Myocyte (in vitro differentiated cells): ENCODE measurements around the gene SIAE. TPM values are rescaled to one million over a fixed set of nuclear protein-coding genes. Genes with fewer than 3 reads are reported as not detected.

Experiments used
- DNase-seq: peaks from one replicate; pipeline ENCODE4 v3.0.0-alpha.2; 2012; ENCODE audit warnings: low read depth
- polyA plus RNA-seq: library from polyadenylated mRNA; unstranded; fragments of >200 nt; gene quantifications from one replicate; pipeline ENCODE4 v1.2.1, GENCODE V29; 2012; ENCODE audit warnings: missing spikeins
- total RNA-seq: library from RNA; depleted of rRNA; stranded (reverse); fragments of >200 nt; gene quantifications from 2 replicates; pipeline ENCODE4 v1.2.3, GENCODE V29; 2014

SIAE gene, protein sequence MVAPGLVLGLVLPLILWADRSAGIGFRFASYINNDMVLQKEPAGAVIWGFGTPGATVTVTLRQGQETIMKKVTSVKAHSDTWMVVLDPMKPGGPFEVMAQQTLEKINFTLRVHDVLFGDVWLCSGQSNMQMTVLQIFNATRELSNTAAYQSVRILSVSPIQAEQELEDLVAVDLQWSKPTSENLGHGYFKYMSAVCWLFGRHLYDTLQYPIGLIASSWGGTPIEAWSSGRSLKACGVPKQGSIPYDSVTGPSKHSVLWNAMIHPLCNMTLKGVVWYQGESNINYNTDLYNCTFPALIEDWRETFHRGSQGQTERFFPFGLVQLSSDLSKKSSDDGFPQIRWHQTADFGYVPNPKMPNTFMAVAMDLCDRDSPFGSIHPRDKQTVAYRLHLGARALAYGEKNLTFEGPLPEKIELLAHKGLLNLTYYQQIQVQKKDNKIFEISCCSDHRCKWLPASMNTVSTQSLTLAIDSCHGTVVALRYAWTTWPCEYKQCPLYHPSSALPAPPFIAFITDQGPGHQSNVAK
- total RNA-seq = 14.4 and 14.8 TPM in 2 replicates
- polyA plus RNA-seq = 13.2 TPM

DNA sequence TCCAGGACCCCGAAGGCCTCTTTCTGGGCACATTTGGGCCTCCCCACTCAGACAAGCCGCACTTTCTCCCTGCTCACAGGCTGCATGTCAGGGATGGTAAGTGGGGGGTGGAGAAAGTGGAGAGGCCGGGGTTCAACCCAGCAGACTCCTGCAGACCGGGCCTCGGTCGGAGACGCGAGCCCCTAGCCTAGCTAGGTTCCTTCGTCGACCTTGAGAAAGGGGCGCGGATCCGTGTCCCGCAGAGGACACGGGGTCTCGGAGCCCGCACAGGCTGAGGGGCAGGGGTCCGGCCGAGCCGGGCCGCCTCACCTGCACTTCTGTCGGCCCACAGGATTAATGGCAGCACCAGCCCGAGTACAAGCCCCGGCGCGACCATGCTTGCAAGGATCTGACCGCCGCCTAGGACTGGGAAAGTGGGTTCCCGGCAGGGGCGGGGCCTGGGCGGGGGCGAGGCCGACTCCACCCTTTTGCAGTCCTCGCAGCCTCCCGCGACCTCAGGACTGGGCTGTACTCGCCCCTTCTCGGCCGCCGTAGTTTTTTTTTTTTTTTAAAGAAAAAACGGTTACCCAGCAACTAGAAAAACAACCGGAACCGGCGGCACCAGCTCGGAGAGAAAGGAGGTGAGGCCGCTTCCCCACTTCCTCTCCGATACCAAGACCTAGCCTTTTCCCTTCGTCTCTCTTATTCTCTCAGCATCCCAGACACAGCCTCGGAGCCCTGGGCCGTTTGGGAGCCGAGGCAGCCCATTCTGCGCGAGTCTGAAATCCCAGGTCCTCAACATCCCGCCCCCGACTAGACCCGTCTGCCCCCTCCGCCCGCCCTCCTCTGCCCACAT is at the start of gene SIAE, which contains the start of gene SPA17:
Gene SIAE, minus strand, starts transcription at position 407 of the 835 bp plus-strand sequence. Its CDS starts 31 bp downstream, at position 376.
Gene SPA17, plus strand, starts transcription at position 572 of the 835 bp plus-strand sequence. CDS start 1,361 bp downstream, outside the sequence.
- DNase-seq = peak; percentile 96

- no peak for DNase-seq
These were observed 48.6 kb upstream of the SIAE start for GRCh38 chr11:124722176-124722575.

DNA sequence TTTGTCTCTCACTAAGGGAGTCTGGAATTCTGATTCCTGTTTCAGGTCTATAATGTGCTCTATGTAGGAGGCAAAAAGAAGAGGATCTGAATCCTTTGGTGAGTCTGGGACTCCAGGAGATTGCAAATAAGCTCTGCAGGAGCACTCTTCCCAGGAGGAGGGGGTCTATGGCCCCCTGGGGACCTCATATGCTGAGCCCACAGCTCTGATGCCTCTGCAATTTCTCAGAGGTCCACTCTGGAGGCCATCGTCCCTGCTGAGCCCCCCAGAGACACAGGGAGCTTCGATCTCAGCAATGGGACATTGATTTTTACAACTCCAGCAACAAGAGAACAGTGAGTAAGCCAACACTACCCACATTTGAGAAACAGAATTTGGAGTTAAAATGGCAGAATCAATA is 46.0 kb upstream of the SIAE start:
- no peak for DNase-seq

DNA sequence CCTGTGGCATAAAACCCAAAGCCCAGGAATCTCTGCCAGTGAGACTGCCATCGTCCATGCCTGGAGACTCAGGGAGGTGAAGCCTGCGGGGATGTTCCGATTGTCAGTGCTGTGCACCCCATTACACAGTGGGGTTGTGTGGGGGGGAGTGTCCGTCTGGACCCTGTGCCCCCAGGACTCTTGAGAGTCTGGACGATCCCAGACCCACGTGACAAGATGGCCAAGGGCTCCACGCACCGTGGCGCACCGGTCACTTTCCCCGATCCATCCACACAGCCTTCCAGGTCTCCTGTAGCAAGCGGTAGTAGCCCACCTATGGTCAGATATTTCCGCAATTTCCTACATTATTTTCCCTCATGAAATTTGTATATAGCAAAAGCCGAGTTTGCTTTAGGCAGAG is 45.3 kb upstream of the SIAE start:
- no peak for DNase-seq

DNA sequence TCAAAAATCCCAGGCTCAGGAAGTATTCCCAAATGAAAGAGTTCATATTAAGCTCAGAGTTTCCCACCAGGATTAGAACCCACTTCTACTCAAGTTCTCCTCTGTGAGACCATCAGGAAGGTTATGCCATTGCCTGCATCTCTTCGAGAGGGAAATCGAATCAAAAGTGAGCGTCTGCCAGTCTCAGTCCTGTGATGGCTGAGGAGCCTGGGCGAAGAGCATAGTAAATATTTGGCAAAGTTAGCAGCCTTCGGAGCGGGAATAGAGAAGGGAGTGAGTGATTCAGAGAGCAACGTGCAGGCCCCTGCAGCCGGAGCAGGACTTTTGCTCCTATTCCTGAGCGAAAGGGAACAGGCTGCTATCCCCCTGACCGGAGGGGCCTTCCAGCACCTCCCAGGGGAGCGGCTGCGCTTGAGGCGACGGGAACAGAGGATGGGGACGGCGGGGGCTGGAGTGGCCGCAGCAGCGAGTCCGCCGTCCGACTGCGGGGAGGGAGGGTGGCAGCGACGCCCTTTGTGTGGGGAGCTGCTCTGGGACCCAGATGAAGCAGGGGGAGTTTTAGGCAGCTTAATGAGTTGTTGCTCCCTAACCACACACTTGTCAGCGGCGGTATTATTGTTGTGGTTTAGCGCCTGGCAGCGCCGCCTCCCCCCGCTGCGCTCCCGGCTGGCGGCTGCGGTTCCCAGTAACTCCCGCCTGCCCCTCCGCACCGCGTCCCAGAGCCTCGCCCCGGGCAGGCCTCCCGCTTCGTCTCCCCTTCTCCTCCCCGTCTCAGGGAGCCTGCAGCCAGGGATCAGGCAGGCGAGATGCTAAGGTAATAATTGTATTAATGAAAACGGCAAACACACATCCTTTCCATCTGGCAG is 44.5 kb upstream of the SIAE start:
- DNase-seq = peak; percentile 75

- DNase-seq = peak; percentile 15
These were observed 43.9 kb upstream of the SIAE start for GRCh38 chr11:124717421-124717785.

DNA sequence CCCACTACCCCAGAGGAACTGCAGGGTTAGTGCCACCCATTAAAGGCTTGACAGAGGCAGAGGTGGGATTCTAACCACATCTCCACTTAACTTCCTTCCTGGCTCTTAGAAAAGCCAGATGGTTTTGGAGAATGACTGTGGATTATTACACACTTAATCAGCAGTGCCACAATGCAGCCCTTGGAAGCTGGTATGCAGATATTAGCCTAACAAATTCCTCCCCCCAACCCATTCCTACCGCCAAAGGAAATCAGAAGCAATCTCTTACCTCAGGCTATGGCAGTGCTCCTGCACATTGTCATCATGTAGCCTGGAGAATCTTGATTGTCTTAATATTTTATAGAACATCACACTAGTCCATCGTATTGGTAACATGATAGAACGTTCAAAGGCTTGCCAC is 43.1 kb upstream of the SIAE start:
- peak; percentile 13 for DNase-seq

DNA sequence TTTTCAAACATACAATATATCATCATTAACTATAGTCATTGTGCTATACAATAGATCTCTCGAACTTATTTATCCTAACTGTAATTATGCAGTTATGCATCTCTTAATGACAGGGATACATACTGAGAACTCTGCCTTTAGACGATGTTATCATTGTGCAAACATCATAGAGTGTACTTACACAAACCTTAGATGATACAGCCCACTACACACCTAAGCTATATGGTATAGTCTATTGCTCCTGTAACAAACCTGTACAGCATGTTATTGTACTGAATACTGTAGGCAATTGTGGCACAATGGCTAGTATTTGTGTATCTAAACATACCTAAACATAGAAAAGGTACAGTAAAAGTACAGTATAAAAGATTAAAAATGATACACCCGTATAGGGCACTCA is 38.9 kb upstream of the SIAE start:
- DNase-seq = no peak

- no peak for DNase-seq
These were observed 34.3 kb upstream of the SIAE start for GRCh38 chr11:124707829-124708228.

GRCh38 chr11:124700028-124700427 is 26.5 kb upstream of the SIAE start:
- no peak for DNase-seq

DNA sequence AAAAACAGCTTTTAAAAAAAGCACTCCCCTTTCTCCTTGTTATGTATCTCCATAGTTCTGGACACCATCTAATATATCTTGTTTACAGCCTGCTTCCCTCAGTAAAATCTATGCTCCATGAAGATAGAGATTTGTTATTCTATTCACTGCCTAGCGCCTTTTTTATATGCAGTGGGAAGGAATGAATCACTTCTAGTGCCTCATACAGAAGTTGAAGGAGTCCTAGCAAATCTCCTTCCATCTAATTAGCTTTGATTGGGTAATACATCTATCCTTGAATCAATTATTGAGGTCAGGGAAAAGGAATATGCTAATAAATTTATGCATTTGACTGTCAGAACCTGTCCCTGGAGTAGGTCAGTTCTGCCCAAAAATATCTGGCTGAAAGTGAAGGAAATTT is 26.0 kb upstream of the SIAE start:
- no peak for DNase-seq

DNA sequence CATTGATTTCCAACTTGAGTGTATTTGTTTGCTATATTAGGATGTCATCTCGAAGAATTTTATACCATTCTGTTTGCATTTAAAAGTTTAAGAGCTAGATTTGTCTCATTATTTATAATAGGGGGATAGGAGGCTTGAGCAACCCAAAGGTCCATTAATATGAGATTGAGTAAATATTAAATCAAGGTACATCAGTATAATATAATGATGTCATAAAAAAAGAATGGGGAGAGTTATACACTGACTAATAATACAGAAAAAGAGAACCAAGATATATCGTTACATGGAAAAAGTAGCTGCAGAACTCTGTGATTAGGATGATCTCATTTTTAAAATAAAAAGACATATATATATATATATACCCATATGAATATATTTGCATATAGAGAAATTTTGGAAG is 19.6 kb upstream of the SIAE start:
- no peak for DNase-seq

- no peak for DNase-seq
These were observed 8.9 kb upstream of the SIAE start for GRCh38 chr11:124682443-124682842.

DNA sequence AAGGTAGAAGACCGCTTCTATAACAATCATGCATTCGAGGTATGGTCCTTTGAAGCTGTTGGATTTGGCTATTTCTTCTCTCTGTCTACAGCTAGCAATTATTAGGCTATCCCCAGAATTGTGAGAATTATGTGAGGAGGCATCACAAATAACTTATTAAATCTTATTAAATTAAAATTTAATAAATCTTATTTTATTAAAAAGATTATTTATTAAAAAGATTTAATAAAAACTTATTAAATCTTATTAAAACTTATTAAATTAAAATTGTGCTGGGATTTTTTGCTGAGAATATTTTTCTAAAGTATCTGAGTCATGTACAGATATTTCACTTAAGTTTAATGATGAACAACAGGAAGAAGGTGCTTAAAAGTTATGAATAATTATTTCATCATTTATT is 7.9 kb upstream of the SIAE start:
- no peak for DNase-seq

DNA sequence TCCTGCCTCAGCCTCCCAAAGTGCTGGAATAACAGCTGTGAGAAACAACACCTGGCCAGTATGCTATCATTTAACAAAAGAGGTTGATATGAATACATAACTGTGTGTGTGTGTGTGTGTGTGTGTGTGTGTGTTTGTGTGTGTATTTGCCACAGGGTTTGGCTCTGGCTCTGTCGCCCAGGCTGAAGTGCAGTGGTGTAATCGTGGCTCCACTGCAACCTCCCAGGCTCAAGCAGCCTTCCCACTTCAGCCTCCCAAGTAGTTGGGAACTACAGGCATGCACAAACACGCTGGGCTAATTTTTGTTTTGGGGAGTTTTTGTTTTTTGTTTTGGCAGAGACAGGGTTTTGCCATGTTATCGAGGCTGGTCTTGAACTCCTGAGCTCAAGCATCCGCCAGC is 4.9 kb upstream of the SIAE start:
- DNase-seq = no peak

DNA sequence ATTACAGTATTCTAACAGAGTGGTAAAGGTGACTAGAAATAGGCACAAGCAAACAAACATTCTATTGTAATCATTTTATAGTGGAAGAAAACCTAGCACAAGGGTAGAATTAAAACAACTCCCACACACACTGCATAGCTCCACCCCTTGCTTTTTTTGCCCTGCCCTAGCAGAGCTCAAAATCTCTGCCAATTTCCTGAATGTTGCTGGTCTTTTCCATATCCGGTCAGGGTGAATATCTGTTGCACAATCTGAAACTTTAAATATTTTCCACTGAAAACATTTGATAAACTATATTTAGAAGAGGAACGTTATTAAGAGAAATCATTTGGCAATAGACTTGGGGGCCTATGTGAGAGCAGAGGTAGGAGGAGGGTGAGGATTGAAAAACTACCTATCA is 2.8 kb upstream of the SIAE start:
- no peak for DNase-seq

- no peak for DNase-seq
These were observed 1.0 kb upstream of the SIAE start for GRCh38 chr11:124674571-124674970.

DNA sequence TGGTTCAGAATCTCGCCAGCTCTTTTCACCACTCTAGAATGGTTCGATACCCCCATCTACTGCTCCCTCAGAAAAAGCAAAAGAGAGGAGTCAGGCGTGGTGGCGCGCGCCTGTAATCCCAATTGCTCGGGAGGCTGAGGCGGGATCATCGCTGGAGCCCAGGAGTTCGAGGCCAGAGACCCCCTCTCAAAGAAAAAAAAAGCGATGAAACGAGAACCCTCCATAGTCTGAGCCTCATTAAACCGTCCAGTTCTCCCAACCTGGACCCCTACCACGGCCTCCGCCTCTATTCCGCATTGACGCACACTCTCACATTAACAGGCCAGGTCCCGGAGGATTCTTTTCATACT is 604 bp upstream of the SIAE start:
- no peak for DNase-seq

DNA sequence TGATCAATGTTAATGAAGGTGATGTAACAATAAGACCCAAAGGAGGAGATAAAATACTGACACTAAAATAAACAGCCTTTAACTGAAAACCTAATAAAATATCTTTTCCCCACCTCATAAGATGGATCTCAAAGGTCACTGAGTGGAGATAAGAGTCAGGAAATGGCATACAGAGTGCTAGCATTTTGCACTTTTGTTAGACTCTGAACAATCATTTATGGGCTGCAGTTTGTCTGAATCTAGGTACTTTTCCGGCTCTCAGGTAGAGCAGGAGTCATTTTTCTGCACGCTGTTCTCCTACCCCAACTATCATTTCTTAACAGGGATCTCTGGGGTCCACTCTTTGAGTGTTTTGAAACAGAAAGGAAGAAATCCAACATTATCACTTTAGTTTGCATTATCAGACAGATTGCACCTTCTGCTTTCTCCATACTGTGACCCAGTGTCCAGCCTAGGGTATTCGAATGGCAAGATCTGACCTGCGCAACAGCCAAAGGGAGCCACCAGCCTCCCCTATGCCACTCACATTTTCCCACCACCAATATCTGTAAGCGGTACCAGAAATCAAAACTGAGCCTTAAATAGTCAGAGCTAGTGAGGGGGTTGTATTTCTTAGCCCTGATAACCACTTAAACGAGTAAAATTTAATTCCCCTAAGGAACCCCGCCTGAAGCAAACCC is 863 bp downstream of the SIAE start:
- DNase-seq = no peak

DNA sequence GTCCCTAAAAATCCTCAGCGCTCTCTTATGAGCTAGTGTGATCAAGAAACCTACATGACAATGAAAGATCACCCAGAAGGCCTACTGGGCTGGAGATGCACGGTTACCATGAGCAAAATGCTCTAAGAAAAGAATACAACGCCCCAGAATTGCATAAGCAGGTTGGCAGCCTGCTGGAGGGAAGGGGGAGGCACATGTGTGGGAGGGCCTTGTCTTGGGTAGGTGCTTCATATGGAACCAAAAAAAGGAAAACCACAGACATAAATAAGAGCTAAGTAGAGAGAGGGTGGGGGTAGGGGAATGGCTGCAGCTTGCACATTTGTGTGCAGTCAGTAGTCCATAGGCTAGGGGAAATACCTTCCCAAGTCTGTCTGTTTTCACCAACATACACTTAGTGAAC is 2.8 kb downstream of the SIAE start:
- DNase-seq = no peak

DNA sequence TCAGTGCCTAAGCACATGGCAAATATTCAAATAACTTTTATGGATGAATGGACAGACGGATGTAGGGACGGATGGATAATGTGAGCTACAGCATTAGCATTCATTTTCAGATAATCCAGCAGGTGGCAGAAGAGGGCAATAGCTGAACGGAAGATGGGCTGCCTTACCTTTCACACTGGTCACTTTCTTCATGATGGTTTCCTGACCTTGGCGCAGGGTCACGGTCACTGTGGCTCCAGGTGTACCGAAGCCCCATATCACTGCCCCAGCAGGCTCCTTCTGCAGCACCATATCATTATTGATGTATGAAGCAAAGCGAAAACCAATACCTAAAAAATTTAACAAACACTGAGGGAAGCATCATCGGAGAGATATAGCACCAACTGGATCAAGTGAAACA is 4.3 kb downstream of the SIAE start:
- peak; percentile 49 for DNase-seq
